WTC11 (cell line): ENCODE data around the gene HBG1. TPM values are rescaled to one million over a fixed set of nuclear protein-coding genes. Genes with fewer than 3 reads are reported as not detected.

Experiments
- ATAC-seq: fragments of 200-7000 bp; cut with Tn5 transposase; 2 replicates; pipeline ENCODE4 v1.10.0; 2021; ENCODE audit warnings: mild to moderate bottlenecking, moderate library complexity
- CTCF ChIA-PET: fragments of 300-600 bp; sonication (Branson Sonifier 250); formaldehyde crosslinking; loops from one replicate; lab custom pipeline; 2021; ENCODE audit warnings: antibody characterized with exemption; lab: Charles Lee
- POLR2A ChIA-PET: fragments of 350-600 bp; sonication (Branson Sonifier 250); formaldehyde crosslinking; loops from one replicate; lab custom pipeline; 2021; ENCODE audit warnings: antibody characterized with exemption; lab: Charles Lee
- DNase-seq: peaks from one replicate; pipeline ENCODE4 v3.0.0; 2021; ENCODE audit warnings: low spot score
- H3K27ac Mint-ChIP-seq: 2 replicates; pipeline ENCODE4 v1.8.0; 2021; ENCODE audit warnings: mixed read lengths
- H3K27me3 Mint-ChIP-seq: 2 replicates; pipeline ENCODE4 v1.8.0; 2021; ENCODE audit warnings: low read depth, mild to moderate bottlenecking, moderate library complexity, mixed read lengths
- H3K36me3 Mint-ChIP-seq: 2 replicates; pipeline ENCODE4 v1.8.0; 2021; ENCODE audit warnings: mixed read lengths
- H3K4me1 Mint-ChIP-seq: 2 replicates; pipeline ENCODE4 v1.8.0; 2022; ENCODE audit warnings: mixed read lengths
- H3K4me3 Mint-ChIP-seq: 2 replicates; pipeline ENCODE4 v1.8.0; 2021; ENCODE audit warnings: mild to moderate bottlenecking, moderate library complexity, mixed read lengths
- H3K9me3 Mint-ChIP-seq: 2 replicates; pipeline ENCODE4 v1.8.0; 2021; ENCODE audit warnings: mixed read lengths
- CREM ChIP-seq: sonication (generic); formaldehyde crosslinking; IDR thresholded peaks from 2 replicates; pipeline ENCODE4 v1.8.1; 2022; ENCODE audit warnings: mild to moderate bottlenecking, missing genetic modification reagents, moderate library complexity
- total RNA-seq: library from RNA; stranded (reverse); gene quantifications from 3 replicates; pipeline ENCODE4 v1.2.3, GENCODE V29; 2021

The HBG1 gene
- total RNA-seq, 1 experiment from 2014 or later: 3.4 TPM

GRCh38 chr11:5198285-5198684 lies 51.4 kb downstream of the HBG1 start:
- ATAC-seq (no peak), DNase-seq (no peak)
- H3K9me3 Mint-ChIP-seq: peaks cover 7% of the 10 kb centered on the region
- POLR2A ChIA-PET: no interaction called here
- H3K36me3 Mint-ChIP-seq: no peaks in the 10 kb centered on the region
- no peak for TF ChIP-seq CREM
- H3K27me3 Mint-ChIP-seq: no peaks in the 10 kb centered on the region
- H3K4me3 Mint-ChIP-seq: no peak overlapping the region
- peaks cover 23% of the 10 kb centered on the region for H3K4me1 Mint-ChIP-seq
- H3K27ac Mint-ChIP-seq: no peak overlapping the region
- CTCF ChIA-PET: no interaction called here

Other genes with a start within 250 kb of the HBG1 start
- not detected in 3 replicates for gene OR52J3, start 203.3 kb downstream of the HBG1 start, total RNA-seq
- not detected in 3 replicates for gene OR52E2, start 190.2 kb downstream of the HBG1 start, total RNA-seq
- not detected in 3 replicates for gene OR52E1, start 180.3 kb downstream of the HBG1 start, total RNA-seq
- 0.07 to 0.11 TPM in 2 of 3 replicates, not detected in the other for gene OR52A5, start 111.5 kb downstream of the HBG1 start, total RNA-seq
- 3.7 to 5.4 TPM (median 4.4 TPM) in 3 replicates for gene OR52A1, start 95.1 kb downstream of the HBG1 start, total RNA-seq
- gene OR51V1, start 49.2 kb downstream of the HBG1 start, total RNA-seq: not detected in 3 replicates
- gene HBB, start 22.8 kb downstream of the HBG1 start, total RNA-seq: 0.34 TPM in 1 of 3 replicates, not detected in the others
- not detected in 3 replicates for gene HBD, start 15.4 kb downstream of the HBG1 start, total RNA-seq
- 5.1 to 8.7 TPM (median 6.5 TPM) in 3 replicates for gene HBG2, start 4.9 kb upstream of the HBG1 start, total RNA-seq
- gene HBE1, start 20.1 kb upstream of the HBG1 start, total RNA-seq: 1.5 to 3.1 TPM (median 1.7 TPM) in 3 replicates
- gene OR51B4, start 52.1 kb upstream of the HBG1 start, total RNA-seq: not detected in 3 replicates
- not detected in 3 replicates for gene OR51B2, start 74.4 kb upstream of the HBG1 start, total RNA-seq
- gene OR51B5, start 93.7 kb upstream of the HBG1 start, total RNA-seq: 0.26 to 0.37 TPM in 2 of 3 replicates, not detected in the other
- gene OR51B6, start 101.7 kb upstream of the HBG1 start, total RNA-seq: not detected in 3 replicates
- 0.05 TPM in 1 of 3 replicates, not detected in the others for gene OR51M1, start 134.0 kb upstream of the HBG1 start, total RNA-seq
- gene OR51Q1, start 172.3 kb upstream of the HBG1 start, total RNA-seq: not detected in 3 replicates
- not detected in 3 replicates for gene OR51I1, start 191.7 kb upstream of the HBG1 start, total RNA-seq
- not detected in 3 replicates for gene OR51I2, start 199.5 kb upstream of the HBG1 start, total RNA-seq
- gene OR52D1, start 238.8 kb upstream of the HBG1 start, total RNA-seq: not detected in 3 replicates